Activated naive CD8-positive, alpha-beta T cell treated with anti-CD3 and anti-CD28 coated beads, Interleukin-2, amount 10 ng/mL, durations not matched to agents 7 days and 5 days (primary cell): ENCODE results near the gene SERPINA10. TPM values are rescaled to one million over a fixed set of nuclear protein-coding genes. Genes with fewer than 3 reads are reported as not detected.

Source experiments
- ATAC-seq: fragments of 150-1000 bp; cut with Tn5 transposase; one replicate; pipeline ENCODE4 v1.10.0; 2021; ENCODE audit warnings: low read depth, moderate library complexity
- POLR2A ChIA-PET: fragments of 350-600 bp; sonication (Branson Sonifier 250); formaldehyde crosslinking; loops from one replicate; lab custom pipeline; 2021; ENCODE audit warnings: antibody characterized with exemption; lab: Charles Lee
- DNase-seq: peaks from one replicate; pipeline ENCODE4 v3.0.0; 2021
- H3K27ac Mint-ChIP-seq: one replicate; pipeline ENCODE4 v1.8.0; 2022; ENCODE audit warnings: mild to moderate bottlenecking, mixed read lengths
- H3K27me3 Mint-ChIP-seq: one replicate; pipeline ENCODE4 v1.8.0; 2022; ENCODE audit warnings: mild to moderate bottlenecking, moderate library complexity, mixed read lengths
- H3K36me3 Mint-ChIP-seq: one replicate; pipeline ENCODE4 v1.8.0; 2021; ENCODE audit warnings: mild to moderate bottlenecking, mixed read lengths
- H3K4me1 Mint-ChIP-seq: one replicate; pipeline ENCODE4 v1.8.0; 2021; ENCODE audit warnings: mixed read lengths
- H3K4me3 Mint-ChIP-seq: one replicate; pipeline ENCODE4 v1.8.0; 2022; ENCODE audit warnings: mild to moderate bottlenecking, moderate library complexity, mixed read lengths
- H3K9me3 Mint-ChIP-seq: one replicate; pipeline ENCODE4 v1.8.0; 2021; ENCODE audit warnings: mixed read lengths
- total RNA-seq, 2 experiments: library from RNA; stranded (reverse); gene quantifications; one replicate each; pipeline ENCODE4 v1.2.3, GENCODE V29; 2021

SERPINA10 gene
- not detected for total RNA-seq

- H3K9me3 Mint-ChIP-seq = peaks cover 3% of the 10 kb centered on the region
- H3K4me1 Mint-ChIP-seq = no peaks in the 10 kb centered on the region
- H3K27ac Mint-ChIP-seq = no peak within 1 kb of the TSS
- ATAC-seq (no peak), DNase-seq (no peak)
- H3K27me3 Mint-ChIP-seq = no peaks in the 10 kb centered on the region
- no peak within 1 kb of the TSS for H3K4me3 Mint-ChIP-seq
- POLR2A ChIA-PET = no interaction called here
- H3K36me3 Mint-ChIP-seq = no peaks in the 10 kb centered on the region
Observed at GRCh38 chr14:94292872-94293577, at the start of gene SERPINA10. SERPINA10 (minus strand) TSS chr14:94293268; CDS start chr14:94290593, 2,675 bp downstream.

GRCh38 chr14:94342334-94342934 lies 49.4 kb upstream of the SERPINA10 start:
- Mint-ChIP-seq H3K9me3 (peaks cover 3% of the 10 kb centered on the region), H3K27me3 (peaks cover 3% of the 10 kb centered on the region), H3K36me3 (no peaks in the 10 kb centered on the region), H3K4me3 (no peak overlapping the region), H3K27ac (no peak overlapping the region), H3K4me1 (no peaks in the 10 kb centered on the region)
- ATAC-seq (no peak), DNase-seq (no peak)
- POLR2A ChIA-PET = no interaction called here

GRCh38 chr14:94341656-94342333 lies 48.7 kb upstream of the SERPINA10 start:
- no peaks in the 10 kb centered on the region for H3K36me3 Mint-ChIP-seq
- peaks cover 3% of the 10 kb centered on the region for H3K27me3 Mint-ChIP-seq
- ATAC-seq = no peak
- peaks cover 1% of the 10 kb centered on the region for H3K9me3 Mint-ChIP-seq
- H3K27ac Mint-ChIP-seq = no peak overlapping the region
- no peak overlapping the region for H3K4me3 Mint-ChIP-seq
- POLR2A ChIA-PET = no interaction called here
- DNase-seq = no peak
- no peaks in the 10 kb centered on the region for H3K4me1 Mint-ChIP-seq

DNA sequence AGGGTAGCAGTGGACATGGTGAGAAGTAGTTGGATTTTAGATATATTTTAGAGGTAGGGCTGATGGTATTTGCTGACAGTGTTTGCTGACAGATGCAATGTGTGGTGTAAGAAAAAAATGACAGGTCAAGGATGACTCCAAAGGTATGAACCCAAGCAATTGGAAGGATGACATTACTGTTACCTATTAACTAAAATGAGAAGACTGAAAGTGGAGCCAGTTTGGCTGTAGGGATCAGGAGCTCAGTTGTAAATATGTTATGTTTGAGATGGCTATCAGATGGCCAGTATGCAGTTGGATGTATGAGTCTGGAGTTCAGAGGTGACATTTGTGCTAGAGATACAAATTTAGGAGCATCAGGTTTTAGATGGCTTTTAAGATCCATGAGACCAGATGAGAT lies 47.5 kb upstream of the SERPINA10 start:
- H3K4me1 Mint-ChIP-seq = no peaks in the 10 kb centered on the region
- H3K27me3 Mint-ChIP-seq = peaks cover 4% of the 10 kb centered on the region
- POLR2A ChIA-PET = no interaction called here
- no peak overlapping the region for H3K27ac Mint-ChIP-seq
- H3K4me3 Mint-ChIP-seq = no peak overlapping the region
- H3K36me3 Mint-ChIP-seq = no peaks in the 10 kb centered on the region
- DNase-seq (no peak), ATAC-seq (no peak)
- H3K9me3 Mint-ChIP-seq = peaks cover 1% of the 10 kb centered on the region

GRCh38 chr14:94338023-94338422 lies 45.0 kb upstream of the SERPINA10 start:
- ATAC-seq = no peak
- H3K4me3 Mint-ChIP-seq = no peak overlapping the region
- no peak for DNase-seq
- POLR2A ChIA-PET = no interaction called here
- H3K27ac Mint-ChIP-seq = no peak overlapping the region
- H3K27me3 Mint-ChIP-seq = peaks cover 16% of the 10 kb centered on the region
- H3K9me3 Mint-ChIP-seq = peaks cover 1% of the 10 kb centered on the region
- no peaks in the 10 kb centered on the region for H3K36me3 Mint-ChIP-seq
- H3K4me1 Mint-ChIP-seq = no peaks in the 10 kb centered on the region

GRCh38 chr14:94337274-94337673 lies 44.2 kb upstream of the SERPINA10 start:
- Mint-ChIP-seq H3K4me1 (no peaks in the 10 kb centered on the region), H3K27ac (no peak overlapping the region), H3K9me3 (peaks cover 1% of the 10 kb centered on the region), H3K27me3 (peaks cover 20% of the 10 kb centered on the region), H3K4me3 (no peak overlapping the region), H3K36me3 (no peaks in the 10 kb centered on the region)
- no peak for ATAC-seq
- DNase-seq = no peak
- POLR2A ChIA-PET = no interaction called here

- ATAC-seq (no peak), DNase-seq (no peak)
- no peaks in the 10 kb centered on the region for H3K9me3 Mint-ChIP-seq
- POLR2A ChIA-PET = no interaction called here
- peaks cover 17% of the 10 kb centered on the region for H3K27me3 Mint-ChIP-seq
- no peak overlapping the region for H3K27ac Mint-ChIP-seq
- no peaks in the 10 kb centered on the region for H3K36me3 Mint-ChIP-seq
- no peak overlapping the region for H3K4me3 Mint-ChIP-seq
- H3K4me1 Mint-ChIP-seq = no peaks in the 10 kb centered on the region
Observed at GRCh38 chr14:94334872-94335271, 41.8 kb upstream of the SERPINA10 start.

DNA sequence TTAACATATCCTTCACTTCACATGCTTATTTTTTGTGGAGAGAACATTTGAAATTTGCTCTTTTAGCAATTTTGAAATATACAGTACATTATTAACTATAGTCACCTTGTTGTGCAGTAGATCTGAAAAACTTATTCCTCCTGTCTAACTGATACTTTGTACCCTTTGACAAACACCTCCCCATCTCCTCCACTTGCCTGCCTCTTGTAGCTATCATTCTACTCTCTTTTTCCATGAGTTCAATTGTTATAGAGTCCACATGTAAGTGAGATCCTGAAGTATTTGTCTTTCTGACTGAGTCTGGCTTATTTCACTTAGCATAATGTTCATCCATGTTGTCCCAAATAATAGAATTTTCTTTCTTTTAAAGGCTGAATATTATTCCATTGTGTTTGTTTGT lies 39.5 kb upstream of the SERPINA10 start:
- Mint-ChIP-seq H3K4me1 (no peaks in the 10 kb centered on the region), H3K27ac (no peak overlapping the region), H3K27me3 (peaks cover 23% of the 10 kb centered on the region), H3K4me3 (no peak overlapping the region), H3K36me3 (no peaks in the 10 kb centered on the region), H3K9me3 (no peaks in the 10 kb centered on the region)
- POLR2A ChIA-PET = no interaction called here
- no peak for DNase-seq
- no peak for ATAC-seq

DNA sequence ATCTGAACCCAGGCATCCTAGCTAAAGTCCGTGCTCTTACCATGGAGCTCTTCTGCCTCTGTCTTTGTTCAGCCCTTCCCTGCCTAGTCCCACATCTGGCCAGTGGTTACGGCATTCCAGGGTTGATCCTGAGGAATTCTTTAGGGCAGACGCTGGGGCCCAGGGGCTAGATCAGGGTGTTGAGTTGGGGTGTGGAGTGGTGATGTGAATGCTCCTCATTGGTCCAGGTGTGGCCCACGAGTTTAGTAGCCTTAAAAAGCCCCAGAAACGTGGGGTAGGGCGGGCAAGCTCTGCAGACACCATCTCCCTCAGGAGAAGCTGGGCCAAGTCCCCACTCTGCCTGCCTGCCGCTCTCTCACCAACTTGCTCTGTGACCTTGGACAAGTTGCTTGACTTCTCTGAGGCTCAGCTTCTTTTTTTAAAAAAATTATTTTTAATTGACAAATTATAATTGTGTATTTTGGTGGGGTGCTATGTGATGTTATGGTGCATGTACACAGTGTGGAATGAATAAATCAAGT lies 39.1 kb upstream of the SERPINA10 start:
- H3K4me3 Mint-ChIP-seq = no peak overlapping the region
- H3K36me3 Mint-ChIP-seq = no peaks in the 10 kb centered on the region
- POLR2A ChIA-PET = no interaction called here
- H3K27me3 Mint-ChIP-seq = peaks cover 23% of the 10 kb centered on the region
- H3K27ac Mint-ChIP-seq = no peak overlapping the region
- no peaks in the 10 kb centered on the region for H3K4me1 Mint-ChIP-seq
- no peaks in the 10 kb centered on the region for H3K9me3 Mint-ChIP-seq
- ATAC-seq = no peak
- no peak for DNase-seq

DNA sequence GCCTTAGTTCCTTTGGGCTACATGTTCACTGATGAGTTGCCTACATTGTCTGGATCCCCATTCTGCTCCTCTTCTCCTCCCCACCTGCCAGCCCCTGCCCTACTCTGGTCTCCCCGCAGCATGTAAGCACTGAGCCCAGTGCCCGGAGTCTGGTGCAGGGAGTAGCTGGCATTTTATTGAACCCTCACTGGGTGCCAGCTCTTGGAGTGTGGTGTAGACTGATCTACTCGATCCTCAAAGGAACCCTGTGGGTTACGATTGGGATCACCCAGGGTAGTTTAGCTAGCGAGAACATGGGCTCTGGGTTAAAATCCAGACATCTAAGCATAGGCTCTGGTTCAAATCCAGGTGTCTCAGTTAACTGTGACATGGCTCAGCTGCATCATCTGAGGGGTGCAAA lies 38.4 kb upstream of the SERPINA10 start:
- H3K9me3 Mint-ChIP-seq = no peaks in the 10 kb centered on the region
- ATAC-seq = no peak
- no peaks in the 10 kb centered on the region for H3K36me3 Mint-ChIP-seq
- peaks cover 23% of the 10 kb centered on the region for H3K27me3 Mint-ChIP-seq
- no peak for DNase-seq
- no peaks in the 10 kb centered on the region for H3K4me1 Mint-ChIP-seq
- no peak overlapping the region for H3K27ac Mint-ChIP-seq
- H3K4me3 Mint-ChIP-seq = no peak overlapping the region
- POLR2A ChIA-PET = no interaction called here

- H3K27me3 Mint-ChIP-seq = peaks cover 23% of the 10 kb centered on the region
- no peaks in the 10 kb centered on the region for H3K4me1 Mint-ChIP-seq
- H3K36me3 Mint-ChIP-seq = no peaks in the 10 kb centered on the region
- H3K9me3 Mint-ChIP-seq = no peaks in the 10 kb centered on the region
- no peak for DNase-seq
- POLR2A ChIA-PET = no interaction called here
- H3K4me3 Mint-ChIP-seq = no peak overlapping the region
- no peak overlapping the region for H3K27ac Mint-ChIP-seq
- ATAC-seq = no peak
Observed at GRCh38 chr14:94330857-94331256, 37.8 kb upstream of the SERPINA10 start.

- Mint-ChIP-seq H3K9me3 (no peaks in the 10 kb centered on the region), H3K4me3 (no peak overlapping the region), H3K36me3 (no peaks in the 10 kb centered on the region), H3K27ac (no peak overlapping the region), H3K4me1 (no peaks in the 10 kb centered on the region), H3K27me3 (peaks cover 22% of the 10 kb centered on the region)
- no peak for ATAC-seq
- POLR2A ChIA-PET = no interaction called here
- DNase-seq = no peak
Observed at GRCh38 chr14:94330432-94330831, 37.4 kb upstream of the SERPINA10 start.

GRCh38 chr14:94329857-94330256 lies 36.8 kb upstream of the SERPINA10 start:
- DNase-seq (no peak), ATAC-seq (no peak)
- Mint-ChIP-seq H3K27ac (no peak overlapping the region), H3K4me1 (no peaks in the 10 kb centered on the region), H3K27me3 (peaks cover 20% of the 10 kb centered on the region), H3K9me3 (no peaks in the 10 kb centered on the region), H3K36me3 (no peaks in the 10 kb centered on the region), H3K4me3 (no peak overlapping the region)
- POLR2A ChIA-PET = no interaction called here

DNA sequence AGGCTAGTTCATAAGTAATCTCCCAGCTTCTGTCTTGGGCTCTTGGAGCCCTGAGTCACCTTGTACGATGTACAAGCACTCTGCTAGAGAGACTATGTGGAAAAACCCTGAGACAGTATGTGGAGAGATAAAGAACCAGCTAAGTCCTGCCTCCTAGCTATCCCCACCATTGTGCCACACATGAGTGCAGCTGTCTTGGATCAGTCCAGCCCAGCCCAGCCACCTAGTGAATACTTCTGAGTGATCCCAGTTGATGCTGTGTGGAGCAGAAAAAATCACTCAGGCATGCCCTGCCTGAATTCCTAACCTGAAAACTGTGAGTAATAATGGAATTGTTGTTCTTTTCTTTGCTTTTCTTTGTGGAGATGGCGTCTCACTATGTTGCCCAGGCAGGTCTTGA lies 35.1 kb upstream of the SERPINA10 start:
- no peaks in the 10 kb centered on the region for H3K9me3 Mint-ChIP-seq
- H3K27ac Mint-ChIP-seq = no peak overlapping the region
- no peaks in the 10 kb centered on the region for H3K4me1 Mint-ChIP-seq
- H3K4me3 Mint-ChIP-seq = no peak overlapping the region
- ATAC-seq (no peak), DNase-seq (no peak)
- H3K36me3 Mint-ChIP-seq = no peaks in the 10 kb centered on the region
- peaks cover 12% of the 10 kb centered on the region for H3K27me3 Mint-ChIP-seq
- POLR2A ChIA-PET = no interaction called here
